NCI-H1694 treated with DMSO at 0.1 percent for 48 hours (cell line): Measurements from ENCODE around the gene SCFD2.
"Not testable (repeated sequence)": the region's sequence is repeated elsewhere in the genome, so short reads cannot be mapped to it uniquely, and the experiment has no call there.

ENCODE experiments used
- DNase-seq: peaks from one replicate; lab custom pipeline; 2025; lab: John Stamatoyannopoulos, UW

SCFD2 gene

GRCh38 chr4:53237811-53238210 lies 128.1 kb downstream of the SCFD2 start:
- DNase-seq: not testable (repeated sequence)

- DNase-seq: not testable (repeated sequence)
These were observed 129.2 kb downstream of the SCFD2 start for GRCh38 chr4:53236624-53237023.

- no peak for DNase-seq
These were observed 130.3 kb downstream of the SCFD2 start for GRCh38 chr4:53235547-53235946.

GRCh38 chr4:53234669-53235068 lies 131.2 kb downstream of the SCFD2 start:
- DNase-seq: no peak

- no peak for DNase-seq
These were observed 131.8 kb downstream of the SCFD2 start for GRCh38 chr4:53234111-53234510.

GRCh38 chr4:53233114-53233795 lies 132.6 kb downstream of the SCFD2 start:
- DNase-seq: no peak

GRCh38 chr4:53232371-53232770 lies 133.5 kb downstream of the SCFD2 start:
- DNase-seq: no peak

GRCh38 chr4:53228036-53228435 lies 137.8 kb downstream of the SCFD2 start:
- DNase-seq: no peak

GRCh38 chr4:53227451-53227850 lies 138.4 kb downstream of the SCFD2 start:
- no peak for DNase-seq

GRCh38 chr4:53221832-53222480 lies 143.9 kb downstream of the SCFD2 start:
- DNase-seq: no peak

GRCh38 chr4:53219148-53219547 lies 146.7 kb downstream of the SCFD2 start:
- DNase-seq: not testable (repeated sequence)

- DNase-seq: no peak
These were observed 157.1 kb downstream of the SCFD2 start for GRCh38 chr4:53208753-53209152.

GRCh38 chr4:53205970-53206369 lies 159.9 kb downstream of the SCFD2 start:
- no peak for DNase-seq

- DNase-seq: no peak
These were observed 166.5 kb downstream of the SCFD2 start for GRCh38 chr4:53199356-53199755.

- DNase-seq: no peak
These were observed 168.1 kb downstream of the SCFD2 start for GRCh38 chr4:53197772-53198142.

GRCh38 chr4:53196882-53197771 lies 168.7 kb downstream of the SCFD2 start:
- peak; percentile 39 for DNase-seq

GRCh38 chr4:53195815-53196661 lies 169.8 kb downstream of the SCFD2 start:
- DNase-seq: no peak

- no peak for DNase-seq
These were observed 171.1 kb downstream of the SCFD2 start for GRCh38 chr4:53194727-53195126.

GRCh38 chr4:53193111-53193510 lies 172.8 kb downstream of the SCFD2 start:
- DNase-seq: no peak

GRCh38 chr4:53192496-53192895 lies 173.4 kb downstream of the SCFD2 start:
- DNase-seq: no peak

GRCh38 chr4:53191997-53192396 lies 173.9 kb downstream of the SCFD2 start:
- no peak for DNase-seq

GRCh38 chr4:53189011-53189410 lies 176.8 kb downstream of the SCFD2 start:
- DNase-seq: no peak
